Measurements from ENCODE around the gene CRELD1. TPM values are rescaled to one million over a fixed set of nuclear protein-coding genes. Genes with fewer than 3 reads are reported as not detected.

CRELD1 gene
- total and polyA plus RNA-seq, 2 of the 13 experiments (the other 11 are each of a cell fraction or from before 2014, with no cell fraction given): 27.1 to 61.9 TPM

DNA sequence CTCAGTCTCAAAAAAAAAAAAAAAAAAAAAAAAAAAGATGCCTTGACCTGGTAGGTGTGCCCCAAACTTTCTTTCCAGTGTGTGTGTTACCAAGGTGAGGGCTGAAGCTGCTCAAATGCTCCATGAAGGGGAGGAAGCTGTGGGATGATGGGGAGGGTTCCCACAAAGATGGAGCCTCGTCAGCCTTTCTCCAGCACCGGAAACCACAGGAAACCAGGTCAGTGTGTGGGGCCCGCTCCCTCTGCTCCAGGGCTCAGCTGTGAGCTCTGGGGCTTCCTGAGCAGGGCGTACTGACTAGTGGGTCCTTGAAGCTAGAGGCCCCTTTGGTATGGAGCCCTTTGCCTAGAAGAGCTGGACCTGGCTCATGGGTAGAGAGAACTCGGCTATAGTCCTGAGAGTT, 31.7 kb upstream of the CRELD1 start (continued):
- peak; percentile 22; the same call in 1 of the 2 replicates for TF ChIP-seq ZBTB25 (CRISPR knock-in tag; IDR thresholded peaks at IDR 0.05)
- TF ChIP-seq ZBTB42 (CRISPR knock-in tag; IDR thresholded peaks at IDR 0.05): no peak
- TF ChIP-seq ZNF317 (CRISPR knock-in tag; IDR thresholded peaks at IDR 0.05): no peak
- no peak for TF ChIP-seq GATA4 (IDR thresholded peaks at IDR 0.05; ENCODE audit: borderline replicate concordance, low read depth)
- TF ChIP-seq, protein P1, sequence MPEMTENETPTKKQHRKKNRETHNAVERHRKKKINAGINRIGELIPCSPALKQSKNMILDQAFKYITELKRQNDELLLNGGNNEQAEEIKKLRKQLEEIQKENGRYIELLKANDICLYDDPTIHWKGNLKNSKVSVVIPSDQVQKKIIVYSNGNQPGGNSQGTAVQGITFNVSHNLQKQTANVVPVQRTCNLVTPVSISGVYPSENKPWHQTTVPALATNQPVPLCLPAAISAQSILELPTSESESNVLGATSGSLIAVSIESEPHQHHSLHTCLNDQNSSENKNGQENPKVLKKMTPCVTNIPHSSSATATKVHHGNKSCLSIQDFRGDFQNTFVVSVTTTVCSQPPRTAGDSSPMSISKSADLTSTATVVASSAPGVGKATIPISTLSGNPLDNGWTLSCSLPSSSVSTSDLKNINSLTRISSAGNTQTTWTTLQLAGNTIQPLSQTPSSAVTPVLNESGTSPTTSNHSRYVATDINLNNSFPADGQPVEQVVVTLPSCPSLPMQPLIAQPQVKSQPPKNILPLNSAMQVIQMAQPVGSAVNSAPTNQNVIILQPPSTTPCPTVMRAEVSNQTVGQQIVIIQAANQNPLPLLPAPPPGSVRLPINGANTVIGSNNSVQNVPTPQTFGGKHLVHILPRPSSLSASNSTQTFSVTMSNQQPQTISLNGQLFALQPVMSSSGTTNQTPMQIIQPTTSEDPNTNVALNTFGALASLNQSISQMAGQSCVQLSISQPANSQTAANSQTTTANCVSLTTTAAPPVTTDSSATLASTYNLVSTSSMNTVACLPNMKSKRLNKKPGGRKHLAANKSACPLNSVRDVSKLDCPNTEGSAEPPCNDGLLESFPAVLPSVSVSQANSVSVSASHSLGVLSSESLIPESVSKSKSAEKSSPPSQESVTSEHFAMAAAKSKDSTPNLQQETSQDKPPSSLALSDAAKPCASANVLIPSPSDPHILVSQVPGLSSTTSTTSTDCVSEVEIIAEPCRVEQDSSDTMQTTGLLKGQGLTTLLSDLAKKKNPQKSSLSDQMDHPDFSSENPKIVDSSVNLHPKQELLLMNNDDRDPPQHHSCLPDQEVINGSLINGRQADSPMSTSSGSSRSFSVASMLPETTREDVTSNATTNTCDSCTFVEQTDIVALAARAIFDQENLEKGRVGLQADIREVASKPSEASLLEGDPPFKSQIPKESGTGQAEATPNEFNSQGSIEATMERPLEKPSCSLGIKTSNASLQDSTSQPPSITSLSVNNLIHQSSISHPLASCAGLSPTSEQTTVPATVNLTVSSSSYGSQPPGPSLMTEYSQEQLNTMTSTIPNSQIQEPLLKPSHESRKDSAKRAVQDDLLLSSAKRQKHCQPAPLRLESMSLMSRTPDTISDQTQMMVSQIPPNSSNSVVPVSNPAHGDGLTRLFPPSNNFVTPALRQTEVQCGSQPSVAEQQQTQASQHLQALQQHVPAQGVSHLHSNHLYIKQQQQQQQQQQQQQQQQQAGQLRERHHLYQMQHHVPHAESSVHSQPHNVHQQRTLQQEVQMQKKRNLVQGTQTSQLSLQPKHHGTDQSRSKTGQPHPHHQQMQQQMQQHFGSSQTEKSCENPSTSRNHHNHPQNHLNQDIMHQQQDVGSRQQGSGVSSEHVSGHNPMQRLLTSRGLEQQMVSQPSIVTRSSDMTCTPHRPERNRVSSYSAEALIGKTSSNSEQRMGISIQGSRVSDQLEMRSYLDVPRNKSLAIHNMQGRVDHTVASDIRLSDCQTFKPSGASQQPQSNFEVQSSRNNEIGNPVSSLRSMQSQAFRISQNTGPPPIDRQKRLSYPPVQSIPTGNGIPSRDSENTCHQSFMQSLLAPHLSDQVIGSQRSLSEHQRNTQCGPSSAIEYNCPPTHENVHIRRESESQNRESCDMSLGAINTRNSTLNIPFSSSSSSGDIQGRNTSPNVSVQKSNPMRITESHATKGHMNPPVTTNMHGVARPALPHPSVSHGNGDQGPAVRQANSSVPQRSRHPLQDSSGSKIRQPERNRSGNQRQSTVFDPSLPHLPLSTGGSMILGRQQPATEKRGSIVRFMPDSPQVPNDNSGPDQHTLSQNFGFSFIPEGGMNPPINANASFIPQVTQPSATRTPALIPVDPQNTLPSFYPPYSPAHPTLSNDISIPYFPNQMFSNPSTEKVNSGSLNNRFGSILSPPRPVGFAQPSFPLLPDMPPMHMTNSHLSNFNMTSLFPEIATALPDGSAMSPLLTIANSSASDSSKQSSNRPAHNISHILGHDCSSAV (CRISPR knock-in tag; IDR thresholded peaks at IDR 0.05; ENCODE audit: borderline replicate concordance): no peak
- TF ChIP-seq ZKSCAN8 (CRISPR knock-in tag; IDR thresholded peaks at IDR 0.05; ENCODE audit: borderline replicate concordance): no peak
- TF ChIP-seq, protein P2, sequence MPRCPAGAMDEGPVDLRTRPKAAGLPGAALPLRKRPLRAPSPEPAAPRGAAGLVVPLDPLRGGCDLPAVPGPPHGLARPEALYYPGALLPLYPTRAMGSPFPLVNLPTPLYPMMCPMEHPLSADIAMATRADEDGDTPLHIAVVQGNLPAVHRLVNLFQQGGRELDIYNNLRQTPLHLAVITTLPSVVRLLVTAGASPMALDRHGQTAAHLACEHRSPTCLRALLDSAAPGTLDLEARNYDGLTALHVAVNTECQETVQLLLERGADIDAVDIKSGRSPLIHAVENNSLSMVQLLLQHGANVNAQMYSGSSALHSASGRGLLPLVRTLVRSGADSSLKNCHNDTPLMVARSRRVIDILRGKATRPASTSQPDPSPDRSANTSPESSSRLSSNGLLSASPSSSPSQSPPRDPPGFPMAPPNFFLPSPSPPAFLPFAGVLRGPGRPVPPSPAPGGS (CRISPR knock-in tag; IDR thresholded peaks at IDR 0.05): no peak
- 0 out of 2 replicates have a peak, but pooled peaks have one; percentile 21 for TF ChIP-seq ZNF616 (CRISPR knock-in tag; IDR thresholded peaks at IDR 0.05; ENCODE audit: low read depth)
- 0 out of 2 replicates have a peak, but pooled peaks have one; percentile 15 for TF ChIP-seq TARDBP (CRISPR knock-in tag; IDR thresholded peaks at IDR 0.05)
- TF ChIP-seq MYC (CRISPR knock-in tag; IDR thresholded peaks at IDR 0.05; ENCODE audit: borderline replicate concordance): peak; percentile 50; the same call in 1 of the 2 replicates
- no peak for TF ChIP-seq ZNF547 (CRISPR knock-in tag; IDR thresholded peaks at IDR 0.05)
- TF ChIP-seq MAFF (IDR thresholded peaks at IDR 0.05; ENCODE audit: low read depth, low read length): no peak
- TF ChIP-seq MED8 (CRISPR knock-in tag; IDR thresholded peaks at IDR 0.05; ENCODE audit: insufficient replicate concordance): no peak
- TF ChIP-seq KLF13 (CRISPR knock-in tag; IDR thresholded peaks at IDR 0.05): no peak
- TF ChIP-seq ZNF567 (CRISPR knock-in tag; IDR thresholded peaks at IDR 0.05; ENCODE audit: borderline replicate concordance): 0 out of 2 replicates have a peak, but pooled peaks have one; percentile 1
- no peak for TF ChIP-seq SIN3A (IDR thresholded peaks at IDR 0.05; ENCODE audit: borderline replicate concordance, low read depth, low read length)
- TF ChIP-seq ZIK1 (CRISPR knock-in tag; IDR thresholded peaks at IDR 0.05; ENCODE audit: borderline replicate concordance, low read depth): peak; percentile 20; the same call in 1 of the 2 replicates
- TF ChIP-seq RAD51 (IDR thresholded peaks at IDR 0.05; ENCODE audit: borderline replicate concordance): no peak
- TF ChIP-seq MIXL1 (CRISPR knock-in tag; IDR thresholded peaks at IDR 0.05): no peak
- TF ChIP-seq MTF1 (CRISPR knock-in tag; IDR thresholded peaks at IDR 0.05): no peak
- TF ChIP-seq ZNF256 (CRISPR knock-in tag; conservative IDR thresholded peaks at IDR 0.05): no peak
- no peak for TF ChIP-seq ZFP82 (CRISPR knock-in tag; IDR thresholded peaks at IDR 0.05; ENCODE audit: borderline replicate concordance)
